ENCODE results near the gene FRMD4B. TPM values are rescaled to one million over a fixed set of nuclear protein-coding genes. Genes with fewer than 3 reads are reported as not detected.
A peak's percentile ranks its signal among the peaks of the same experiment; 100 is the strongest.

FRMD4B gene
- polyA plus RNA-seq, 2 donors, result 18.6 to 21.0 TPM

- 54 to 61% methylated on average over 2 of the region's 2 CpGs for WGBS, 2 donors
- Histone ChIP-seq H3K4me3 (ENCODE audit: low read depth in 1 of 2, low read length in 2 of 2) (no peak overlapping the region), H3K27me3 (ENCODE audit: control insufficient read depth in 1 of 2, insufficient read depth in 2 of 2, low read length in 2 of 2) (no peaks in the 10 kb centered on the region), H3K4me1 (ENCODE audit: control insufficient read depth in 2 of 2, insufficient read depth in 2 of 2, low read length in 1 of 2) (peaks cover 2 to 5% of the 10 kb centered on the region in 2 donors), H3K36me3 (ENCODE audit: control insufficient read depth in 2 of 2, insufficient read depth in 2 of 2, low read length in 1 of 2) (no peaks in the 10 kb centered on the region), H3K27ac (ENCODE audit: low read depth in 2 of 2, low read length in 1 of 2) (peak overlapping the region; percentile 1 to 11), H3K9me3 (ENCODE audit: control insufficient read depth in 2 of 2, insufficient read depth in 1 of 2, low read depth in 1 of 2, low read length in 1 of 2) (no peaks in the 10 kb centered on the region)
Observed at GRCh38 chr3:69370901-69371301, 15.0 kb downstream of the FRMD4B start.

GRCh38 chr3:69370156-69370883 is 15.6 kb downstream of the FRMD4B start:
- H3K36me3 ChIP-seq (ENCODE audit: control insufficient read depth in 2 of 2, insufficient read depth in 2 of 2, low read length in 1 of 2), result no peaks in the 10 kb centered on the region
- peaks cover 2 to 5% of the 10 kb centered on the region in 2 donors for H3K4me1 ChIP-seq (ENCODE audit: control insufficient read depth in 2 of 2, insufficient read depth in 2 of 2, low read length in 1 of 2)
- no peaks in the 10 kb centered on the region for H3K27me3 ChIP-seq (ENCODE audit: control insufficient read depth in 1 of 2, insufficient read depth in 2 of 2, low read length in 2 of 2)
- no peaks in the 10 kb centered on the region for H3K9me3 ChIP-seq (ENCODE audit: control insufficient read depth in 2 of 2, insufficient read depth in 1 of 2, low read depth in 1 of 2, low read length in 1 of 2)
- H3K27ac ChIP-seq (ENCODE audit: low read depth in 2 of 2, low read length in 1 of 2), result peak overlapping the region; percentile 1 to 47
- H3K4me3 ChIP-seq (ENCODE audit: low read depth in 1 of 2, low read length in 2 of 2), result peak overlapping the region in 1 of 2 donors; percentile 13
- 36 to 37% methylated on average over 17 of the region's 17 CpGs for WGBS, 2 donors

DNA sequence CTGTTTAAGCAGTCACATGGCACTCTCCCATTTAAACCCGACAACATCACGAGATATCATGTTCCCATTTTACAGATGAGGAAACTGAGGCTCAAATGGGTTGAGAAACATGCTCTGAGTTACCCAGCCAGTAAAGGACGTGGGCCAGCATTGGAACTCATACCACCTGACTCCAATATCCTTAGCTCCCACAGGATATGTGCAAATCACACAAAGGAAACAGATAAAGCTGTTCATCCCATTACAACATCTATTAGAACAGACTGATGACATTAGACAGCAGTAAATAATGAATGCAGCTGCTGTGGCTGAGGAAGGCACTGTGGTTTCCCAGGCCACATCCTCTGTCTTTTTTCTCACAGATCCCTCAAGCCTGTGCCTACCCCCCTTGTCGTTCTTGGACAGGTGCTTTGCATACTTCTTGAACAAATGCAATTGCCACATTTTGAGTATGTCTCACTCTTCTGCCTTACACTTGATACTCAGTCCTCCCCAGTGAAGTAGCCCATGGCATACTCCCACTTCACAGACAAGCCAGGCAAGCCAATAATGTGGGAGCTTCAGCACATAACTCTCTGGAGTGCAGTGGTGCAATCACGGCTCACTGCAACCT is 17.7 kb downstream of the FRMD4B start:
- Histone ChIP-seq H3K27me3 (ENCODE audit: control insufficient read depth in 1 of 2, insufficient read depth in 2 of 2, low read length in 2 of 2) (no peaks in the 10 kb centered on the region), H3K4me3 (ENCODE audit: low read depth in 1 of 2, low read length in 2 of 2) (no peak overlapping the region), H3K9me3 (ENCODE audit: control insufficient read depth in 2 of 2, insufficient read depth in 1 of 2, low read depth in 1 of 2, low read length in 1 of 2) (no peaks in the 10 kb centered on the region), H3K27ac (ENCODE audit: low read depth in 2 of 2, low read length in 1 of 2) (no peak overlapping the region), H3K36me3 (ENCODE audit: control insufficient read depth in 2 of 2, insufficient read depth in 2 of 2, low read length in 1 of 2) (no peaks in the 10 kb centered on the region), H3K4me1 (ENCODE audit: control insufficient read depth in 2 of 2, insufficient read depth in 2 of 2, low read length in 1 of 2) (peaks cover 2 to 7% of the 10 kb centered on the region in 2 donors)
- WGBS, 2 donors, result 75 to 78% methylated on average over 5 of the region's 5 CpGs

GRCh38 chr3:69367586-69367985 is 18.3 kb downstream of the FRMD4B start:
- H3K27ac ChIP-seq (ENCODE audit: low read depth in 2 of 2, low read length in 1 of 2), result no peak overlapping the region

GRCh38 chr3:69364354-69364753 is 21.5 kb downstream of the FRMD4B start:
- no peaks in the 10 kb centered on the region for H3K9me3 ChIP-seq (ENCODE audit: control insufficient read depth in 2 of 2, insufficient read depth in 1 of 2, low read depth in 1 of 2, low read length in 1 of 2)
- no peaks in the 10 kb centered on the region for H3K27me3 ChIP-seq (ENCODE audit: control insufficient read depth in 1 of 2, insufficient read depth in 2 of 2, low read length in 2 of 2)
- H3K27ac ChIP-seq (ENCODE audit: low read depth in 2 of 2, low read length in 1 of 2), result no peak overlapping the region
- H3K4me3 ChIP-seq (ENCODE audit: low read depth in 1 of 2, low read length in 2 of 2), result no peak overlapping the region
- H3K36me3 ChIP-seq (ENCODE audit: control insufficient read depth in 2 of 2, insufficient read depth in 2 of 2, low read length in 1 of 2), result no peaks in the 10 kb centered on the region
- WGBS, 2 donors, result 84 to 93% methylated on average over 5 of the region's 5 CpGs
- peaks cover 0 to 3% of the 10 kb centered on the region in 2 donors for H3K4me1 ChIP-seq (ENCODE audit: control insufficient read depth in 2 of 2, insufficient read depth in 2 of 2, low read length in 1 of 2)

More at GRCh38 chr3:69367586-69367985, 18.3 kb downstream of the FRMD4B start:
- peaks cover 2 to 7% of the 10 kb centered on the region in 2 donors for H3K4me1 ChIP-seq (ENCODE audit: control insufficient read depth in 2 of 2, insufficient read depth in 2 of 2, low read length in 1 of 2)
- WGBS, 2 donors, result 88 to 93% methylated on average over 3 of the region's 3 CpGs
- H3K9me3 ChIP-seq (ENCODE audit: control insufficient read depth in 2 of 2, insufficient read depth in 1 of 2, low read depth in 1 of 2, low read length in 1 of 2), result no peaks in the 10 kb centered on the region
- no peaks in the 10 kb centered on the region for H3K27me3 ChIP-seq (ENCODE audit: control insufficient read depth in 1 of 2, insufficient read depth in 2 of 2, low read length in 2 of 2)
- H3K36me3 ChIP-seq (ENCODE audit: control insufficient read depth in 2 of 2, insufficient read depth in 2 of 2, low read length in 1 of 2), result no peaks in the 10 kb centered on the region
- H3K4me3 ChIP-seq (ENCODE audit: low read depth in 1 of 2, low read length in 2 of 2), result no peak overlapping the region

- Histone ChIP-seq H3K27me3 (ENCODE audit: control insufficient read depth in 1 of 2, insufficient read depth in 2 of 2, low read length in 2 of 2) (no peaks in the 10 kb centered on the region), H3K4me3 (ENCODE audit: low read depth in 1 of 2, low read length in 2 of 2) (no peak overlapping the region), H3K9me3 (ENCODE audit: control insufficient read depth in 2 of 2, insufficient read depth in 1 of 2, low read depth in 1 of 2, low read length in 1 of 2) (no peaks in the 10 kb centered on the region), H3K36me3 (ENCODE audit: control insufficient read depth in 2 of 2, insufficient read depth in 2 of 2, low read length in 1 of 2) (no peaks in the 10 kb centered on the region), H3K4me1 (ENCODE audit: control insufficient read depth in 2 of 2, insufficient read depth in 2 of 2, low read length in 1 of 2) (peaks cover 0 to 3% of the 10 kb centered on the region in 2 donors), H3K27ac (ENCODE audit: low read depth in 2 of 2, low read length in 1 of 2) (no peak overlapping the region)
- WGBS, 2 donors, result 74 to 92% methylated on average over 2 of the region's 2 CpGs
Observed at GRCh38 chr3:69360690-69361089, 25.2 kb downstream of the FRMD4B start.

DNA sequence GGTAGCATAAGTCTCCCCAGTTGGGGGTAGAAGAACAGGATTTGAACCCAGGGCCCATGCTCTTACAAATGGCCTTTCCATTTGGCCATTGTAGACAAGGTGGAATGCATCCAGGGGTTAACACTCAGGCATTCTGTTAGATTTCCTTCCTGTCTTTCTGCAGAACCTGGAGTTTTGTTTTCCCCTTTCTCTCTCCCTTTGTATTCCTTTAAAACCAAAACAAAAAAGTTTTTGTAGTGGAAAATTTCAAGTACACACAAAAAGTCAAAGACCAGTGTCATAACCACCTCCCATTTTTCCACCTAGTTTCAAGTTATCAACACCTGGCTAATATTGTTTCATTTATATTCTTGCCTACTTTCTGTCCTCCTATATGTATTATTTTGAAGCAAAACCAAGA is 26.0 kb downstream of the FRMD4B start:
- Histone ChIP-seq H3K9me3 (ENCODE audit: control insufficient read depth in 2 of 2, insufficient read depth in 1 of 2, low read depth in 1 of 2, low read length in 1 of 2) (no peaks in the 10 kb centered on the region), H3K27ac (ENCODE audit: low read depth in 2 of 2, low read length in 1 of 2) (no peak overlapping the region), H3K4me1 (ENCODE audit: control insufficient read depth in 2 of 2, insufficient read depth in 2 of 2, low read length in 1 of 2) (peaks cover 0 to 3% of the 10 kb centered on the region in 2 donors), H3K36me3 (ENCODE audit: control insufficient read depth in 2 of 2, insufficient read depth in 2 of 2, low read length in 1 of 2) (no peaks in the 10 kb centered on the region), H3K27me3 (ENCODE audit: control insufficient read depth in 1 of 2, insufficient read depth in 2 of 2, low read length in 2 of 2) (no peaks in the 10 kb centered on the region), H3K4me3 (ENCODE audit: low read depth in 1 of 2, low read length in 2 of 2) (no peak overlapping the region)

GRCh38 chr3:69359339-69359893 is 26.5 kb downstream of the FRMD4B start:
- Histone ChIP-seq H3K36me3 (ENCODE audit: control insufficient read depth in 2 of 2, insufficient read depth in 2 of 2, low read length in 1 of 2) (no peaks in the 10 kb centered on the region), H3K27ac (ENCODE audit: low read depth in 2 of 2, low read length in 1 of 2) (no peak overlapping the region), H3K27me3 (ENCODE audit: control insufficient read depth in 1 of 2, insufficient read depth in 2 of 2, low read length in 2 of 2) (no peaks in the 10 kb centered on the region), H3K9me3 (ENCODE audit: control insufficient read depth in 2 of 2, insufficient read depth in 1 of 2, low read depth in 1 of 2, low read length in 1 of 2) (no peaks in the 10 kb centered on the region), H3K4me1 (ENCODE audit: control insufficient read depth in 2 of 2, insufficient read depth in 2 of 2, low read length in 1 of 2) (peaks cover 0 to 3% of the 10 kb centered on the region in 2 donors), H3K4me3 (ENCODE audit: low read depth in 1 of 2, low read length in 2 of 2) (no peak overlapping the region)
- WGBS, 2 donors, result 81 to 86% methylated on average over 6 of the region's 6 CpGs

DNA sequence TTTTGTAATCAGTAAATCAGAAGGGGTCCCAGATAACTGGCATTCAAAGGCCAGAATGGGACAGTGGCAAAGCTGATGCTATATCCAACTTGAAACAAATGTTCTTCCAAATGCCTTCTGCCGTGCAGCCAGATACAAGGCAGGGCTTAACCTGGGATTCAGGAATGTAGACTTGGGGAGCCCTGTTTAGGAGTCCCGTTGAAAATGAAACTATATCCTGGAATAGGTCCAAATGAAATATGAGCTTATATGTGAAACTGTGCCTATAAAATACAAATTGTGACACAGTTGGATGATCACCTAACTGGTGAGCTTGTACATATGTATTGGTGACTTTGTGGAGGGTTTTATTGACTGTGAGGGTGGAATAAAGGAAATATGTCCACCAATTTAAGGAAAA is 28.7 kb downstream of the FRMD4B start:
- Histone ChIP-seq H3K9me3 (ENCODE audit: control insufficient read depth in 2 of 2, insufficient read depth in 1 of 2, low read depth in 1 of 2, low read length in 1 of 2) (no peaks in the 10 kb centered on the region), H3K27me3 (ENCODE audit: control insufficient read depth in 1 of 2, insufficient read depth in 2 of 2, low read length in 2 of 2) (no peaks in the 10 kb centered on the region), H3K4me3 (ENCODE audit: low read depth in 1 of 2, low read length in 2 of 2) (no peak overlapping the region), H3K36me3 (ENCODE audit: control insufficient read depth in 2 of 2, insufficient read depth in 2 of 2, low read length in 1 of 2) (no peaks in the 10 kb centered on the region), H3K27ac (ENCODE audit: low read depth in 2 of 2, low read length in 1 of 2) (no peak overlapping the region), H3K4me1 (ENCODE audit: control insufficient read depth in 2 of 2, insufficient read depth in 2 of 2, low read length in 1 of 2) (no peaks in the 10 kb centered on the region)
- 21 to 35% methylated on average over 2 of the region's 2 CpGs for WGBS, 2 donors

All from esophagus (tissue), 2 donors.